ENCODE data around the gene GAS2.

Gene GAS2

DNA sequence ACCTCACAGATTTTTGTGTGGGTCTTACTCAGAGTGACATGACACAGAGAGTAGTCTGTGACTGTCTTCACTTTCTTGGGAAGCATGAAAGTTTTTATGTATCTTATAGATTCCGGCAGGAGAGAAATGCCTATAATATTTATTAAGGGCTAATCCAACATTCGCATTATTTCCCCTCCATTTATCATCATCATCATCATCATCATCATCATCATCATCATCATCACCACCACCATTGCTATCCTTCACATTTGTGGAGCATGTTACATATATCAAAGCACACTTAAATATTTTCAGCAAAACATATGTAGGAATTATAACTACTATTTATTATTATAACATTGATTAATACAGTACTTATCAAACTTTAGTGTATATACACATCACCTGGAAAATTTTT is 66.2 kb downstream of the GAS2 start:
- TF ChIP-seq CTCF (IDR thresholded peaks at IDR 0.05; ENCODE audit: low read length) (no peak), EZH2 (IDR thresholded peaks at IDR 0.05; ENCODE audit: borderline replicate concordance, low read length) (no peak)
- Histone ChIP-seq H3K79me2 (ENCODE audit: insufficient read depth, low read length) (no peaks in the 10 kb centered on the region), H3K27me3 (ENCODE audit: insufficient read depth, low read length) (no peaks in the 10 kb centered on the region), H3K4me3 (ENCODE audit: low read depth, low read length, poor library complexity, severe bottlenecking) (no peak overlapping the region), H2AFZ (ENCODE audit: low read length) (no peak overlapping the region), H3K9ac (ENCODE audit: low read length) (no peak overlapping the region), H3K27ac (ENCODE audit: low read depth, low read length, poor library complexity, severe bottlenecking) (no peak overlapping the region), H3K36me3 (ENCODE audit: insufficient read depth, low read length) (no peaks in the 10 kb centered on the region), H3K9me3 (ENCODE audit: low read length) (no peaks in the 10 kb centered on the region), H4K20me1 (ENCODE audit: insufficient read depth, low read length) (no peaks in the 10 kb centered on the region), H3F3A (ENCODE audit: insufficient read depth, low read length) (no peaks in the 10 kb centered on the region), H3K9me2 (ENCODE audit: low read depth, low read length) (no peaks in the 10 kb centered on the region), H3K4me1 (ENCODE audit: insufficient read depth, low read length, severe bottlenecking) (no peaks in the 10 kb centered on the region), H3K4me2 (ENCODE audit: low read length) (no peak overlapping the region)

GRCh38 chr11:22733475-22734248 is 67.3 kb downstream of the GAS2 start:
- H2AFZ ChIP-seq (ENCODE audit: low read length): no peak overlapping the region
- H3K4me2 ChIP-seq (ENCODE audit: low read length): no peak overlapping the region
- no peaks in the 10 kb centered on the region for H3F3A ChIP-seq (ENCODE audit: insufficient read depth, low read length)
- no peaks in the 10 kb centered on the region for H3K36me3 ChIP-seq (ENCODE audit: insufficient read depth, low read length)
- no peaks in the 10 kb centered on the region for H3K9me3 ChIP-seq (ENCODE audit: low read length)
- H3K9ac ChIP-seq (ENCODE audit: low read length): no peak overlapping the region
- H3K79me2 ChIP-seq (ENCODE audit: insufficient read depth, low read length): no peaks in the 10 kb centered on the region
- no peak overlapping the region for H3K27ac ChIP-seq (ENCODE audit: low read depth, low read length, poor library complexity, severe bottlenecking)
- H4K20me1 ChIP-seq (ENCODE audit: insufficient read depth, low read length): no peaks in the 10 kb centered on the region
- H3K4me1 ChIP-seq (ENCODE audit: insufficient read depth, low read length, severe bottlenecking): no peaks in the 10 kb centered on the region
- no peak for TF ChIP-seq CTCF (IDR thresholded peaks at IDR 0.05; ENCODE audit: low read length)
- no peak for TF ChIP-seq EZH2 (IDR thresholded peaks at IDR 0.05; ENCODE audit: borderline replicate concordance, low read length)
- H3K27me3 ChIP-seq (ENCODE audit: insufficient read depth, low read length): no peaks in the 10 kb centered on the region
- no peaks in the 10 kb centered on the region for H3K9me2 ChIP-seq (ENCODE audit: low read depth, low read length)
- H3K4me3 ChIP-seq (ENCODE audit: low read depth, low read length, poor library complexity, severe bottlenecking): no peak overlapping the region

- no peaks in the 10 kb centered on the region for H3K9me3 ChIP-seq (ENCODE audit: low read length)
- no peaks in the 10 kb centered on the region for H3K27me3 ChIP-seq (ENCODE audit: insufficient read depth, low read length)
- no peaks in the 10 kb centered on the region for H3K9me2 ChIP-seq (ENCODE audit: low read depth, low read length)
- TF ChIP-seq CTCF (IDR thresholded peaks at IDR 0.05; ENCODE audit: low read length) (no peak), EZH2 (IDR thresholded peaks at IDR 0.05; ENCODE audit: borderline replicate concordance, low read length) (no peak)
- H3K4me3 ChIP-seq (ENCODE audit: low read depth, low read length, poor library complexity, severe bottlenecking): no peak overlapping the region
- no peaks in the 10 kb centered on the region for H3K36me3 ChIP-seq (ENCODE audit: insufficient read depth, low read length)
- H3F3A ChIP-seq (ENCODE audit: insufficient read depth, low read length): no peaks in the 10 kb centered on the region
- no peaks in the 10 kb centered on the region for H3K79me2 ChIP-seq (ENCODE audit: insufficient read depth, low read length)
- no peak overlapping the region for H3K9ac ChIP-seq (ENCODE audit: low read length)
- no peak overlapping the region for H2AFZ ChIP-seq (ENCODE audit: low read length)
- H3K27ac ChIP-seq (ENCODE audit: low read depth, low read length, poor library complexity, severe bottlenecking): no peak overlapping the region
- H3K4me2 ChIP-seq (ENCODE audit: low read length): no peak overlapping the region
- H3K4me1 ChIP-seq (ENCODE audit: insufficient read depth, low read length, severe bottlenecking): no peaks in the 10 kb centered on the region
- no peaks in the 10 kb centered on the region for H4K20me1 ChIP-seq (ENCODE audit: insufficient read depth, low read length)
Observed at GRCh38 chr11:22734628-22735345, 68.4 kb downstream of the GAS2 start.

All from OCI-LY1 (cell line).